Keratinocyte (primary cell): ENCODE measurements around the gene BCL2L12. TPM values are rescaled to one million over a fixed set of nuclear protein-coding genes. Genes with fewer than 3 reads are reported as not detected.

Experiments
- DNase-seq: peaks from one replicate; pipeline ENCODE4 v3.0.0-alpha.2; 2011; ENCODE audit warnings: low read depth, missing footprints, low spot score
- FAIRE-seq: peaks from 2 replicates; lab custom pipeline; 2011; peaks lifted over from hg19 to GRCh38; lab: Jason Lieb, UNC
- H2AFZ ChIP-seq: 2 replicates; pipeline ENCODE4 v1.6.0; 2012; ENCODE audit warnings: low read length, control low read depth, inconsistent platforms; ENCODE audit not compliant: control insufficient read depth
- H3K27ac ChIP-seq: 2 replicates; pipeline ENCODE4 v1.5.1; 2011; ENCODE audit warnings: low read length; ENCODE audit not compliant: control insufficient read depth, insufficient read depth
- H3K27me3 ChIP-seq: 3 replicates; pipeline ENCODE4 v1.6.0; 2011; ENCODE audit warnings: low read length; ENCODE audit not compliant: control insufficient read depth, insufficient read depth; ENCODE audit errors: extremely low read depth
- H3K36me3 ChIP-seq, 2 experiments: 2 replicates in 1 of 2; 3 replicates in 1 of 2; pipeline ENCODE4 v1.5.1; 2011; ENCODE audit warnings: low read length in 2 of 2, mild to moderate bottlenecking in 1 of 2; ENCODE audit not compliant: control insufficient read depth in 2 of 2, insufficient read depth in 2 of 2; ENCODE audit errors: extremely low read depth in 1 of 2
- H3K4me1 ChIP-seq: 3 replicates; pipeline ENCODE4 v1.5.1; 2011; ENCODE audit warnings: low read length; ENCODE audit not compliant: control insufficient read depth, insufficient read depth; ENCODE audit errors: extremely low read depth
- H3K4me2 ChIP-seq: 3 replicates; pipeline ENCODE4 v1.6.0; 2011; ENCODE audit warnings: low read depth, low read length; ENCODE audit not compliant: control insufficient read depth, insufficient read depth; ENCODE audit errors: extremely low read depth
- H3K4me3 ChIP-seq, 3 experiments: fragments of 200-600 bp in 1 of 3; sonication (generic) in 1 of 3; 2 replicates in 2 of 3; 3 replicates in 1 of 3; pipeline ENCODE4 v1.5.1; 2011 to 2016; ENCODE audit warnings: low read length in 3 of 3, mild to moderate bottlenecking in 3 of 3, control low read depth in 2 of 3, inconsistent platforms in 1 of 3, low read depth in 1 of 3, mixed read lengths in 1 of 3, mixed run types in 1 of 3, moderate library complexity in 1 of 3; ENCODE audit not compliant: control insufficient read depth in 2 of 3, insufficient read depth in 2 of 3; ENCODE audit errors: extremely low read depth in 1 of 3
- H3K79me2 ChIP-seq: 2 replicates; pipeline ENCODE4 v1.6.0; 2012; ENCODE audit warnings: low read length; ENCODE audit not compliant: control insufficient read depth, insufficient read depth
- H3K9ac ChIP-seq: 3 replicates; pipeline ENCODE4 v1.6.0; 2011; ENCODE audit warnings: low read length; ENCODE audit not compliant: control insufficient read depth, insufficient read depth; ENCODE audit errors: extremely low read depth
- H3K9me1 ChIP-seq: 3 replicates; pipeline ENCODE4 v1.6.0; 2011; ENCODE audit warnings: low read length; ENCODE audit not compliant: control insufficient read depth, insufficient read depth; ENCODE audit errors: extremely low read depth
- H3K9me3 ChIP-seq: 2 replicates; pipeline ENCODE4 v1.5.1; 2012; ENCODE audit warnings: low read depth, low read length; ENCODE audit not compliant: control insufficient read depth
- H4K20me1 ChIP-seq: 3 replicates; pipeline ENCODE4 v1.6.0; 2011; ENCODE audit warnings: low read length; ENCODE audit not compliant: control insufficient read depth, insufficient read depth; ENCODE audit errors: extremely low read depth
- CTCF ChIP-seq, 3 experiments: IDR thresholded peaks in 1 of 3; conservative IDR thresholded peaks in 1 of 3; optimal IDR thresholded peaks in 1 of 3; 2 replicates in 2 of 3; 3 replicates in 1 of 3; pipeline versions ENCODE3 to v1.5.1; 2011; ENCODE audit warnings: low read length in 3 of 3, mild to moderate bottlenecking in 3 of 3, moderate library complexity in 2 of 3, control low read depth in 1 of 3, inconsistent platforms in 1 of 3; ENCODE audit not compliant: insufficient read depth in 2 of 3; ENCODE audit errors: extremely low read depth in 1 of 3
- EZH2 ChIP-seq: IDR thresholded peaks from one replicate; pipeline ENCODE4 v1.6.1; 2012; ENCODE audit warnings: inconsistent platforms, mild to moderate bottlenecking, low read length, moderate library complexity
- dilution Hi-C: fragments of 300-500 bp; cut with MboI; formaldehyde crosslinking; loops from one replicate; pipeline ENCODE4 v1.7.0; 2020; ENCODE audit warnings: low sequenced_read_pairs; ENCODE audit not compliant: extremely low pct_ligation_motif_present
- polyA plus RNA-seq, 5 experiments: library from polyadenylated mRNA; depleted of rRNA in 3 of 5; stranded (reverse) in 3 of 5; stranded (forward) in 1 of 5; unstranded in 1 of 5; fragments of >200 nt; gene quantifications; 1 replicate in 1 of 5; 2 replicates in 3 of 5; 3 replicates in 1 of 5; pipeline versions ENCODE4 v1.2.1 to v1.2.3, GENCODE V29; 2011 to 2012; ENCODE audit warnings: missing spikeins in 2 of 5, low read depth in 1 of 5, low replicate concordance in 1 of 5

BCL2L12 gene
- polyA plus RNA-seq, 1 donor (not counting 4 experiments of a cell fraction or from before 2014, with no cell fraction given), result 14.8 TPM

GRCh38 chr19:49651820-49652550 is 13.7 kb upstream of the BCL2L12 start:
- TF ChIP-seq EZH2, result no peak
- no peak for TF ChIP-seq CTCF (optimal IDR thresholded peaks at IDR 0.05 in 1 of 3, IDR thresholded peaks at IDR 0.05 in 1 of 3, conservative IDR thresholded peaks at IDR 0.05 in 1 of 3; ENCODE audit: extremely low read depth in 1 of 3, insufficient read depth in 2 of 3, low read length in 3 of 3)
- Histone ChIP-seq H3K9me1 (no peaks in the 10 kb centered on the region), H3K36me3 (peaks cover 43 to 44% of the 10 kb centered on the region in 2 experiments), H3K4me2 (no peak overlapping the region), H2AFZ (no peak overlapping the region), H4K20me1 (peaks cover 9% of the 10 kb centered on the region), H3K27ac (no peak overlapping the region), H3K4me3 (no peak overlapping the region), H3K9ac (no peak overlapping the region), H3K4me1 (no peaks in the 10 kb centered on the region), H3K27me3 (no peaks in the 10 kb centered on the region), H3K79me2 (peaks cover 42% of the 10 kb centered on the region), H3K9me3 (no peaks in the 10 kb centered on the region)
- FAIRE-seq (no peak), DNase-seq (no peak)
- dilution Hi-C loops, result no loop called here

- TF ChIP-seq EZH2, result no peak
- TF ChIP-seq CTCF (optimal IDR thresholded peaks at IDR 0.05 in 1 of 3, IDR thresholded peaks at IDR 0.05 in 1 of 3, conservative IDR thresholded peaks at IDR 0.05 in 1 of 3; ENCODE audit: extremely low read depth in 1 of 3, insufficient read depth in 2 of 3, low read length in 3 of 3), result no peak
- no peaks in the 10 kb centered on the region for H3K9me3 ChIP-seq
- peaks cover 35% of the 10 kb centered on the region for H3K79me2 ChIP-seq
- H3K36me3 ChIP-seq, result peaks cover 42 to 44% of the 10 kb centered on the region in 2 experiments
- H3K27me3 ChIP-seq, result no peaks in the 10 kb centered on the region
- H3K9ac ChIP-seq, result no peak overlapping the region
- H3K27ac ChIP-seq, result no peak overlapping the region
- H2AFZ ChIP-seq, result no peak overlapping the region
- no peak overlapping the region for H3K4me3 ChIP-seq
- H3K4me1 ChIP-seq, result no peaks in the 10 kb centered on the region
- H3K9me1 ChIP-seq, result no peaks in the 10 kb centered on the region
- FAIRE-seq, result no peak
- DNase-seq, result no peak
- H3K4me2 ChIP-seq, result no peak overlapping the region
- peaks cover 9% of the 10 kb centered on the region for H4K20me1 ChIP-seq
- dilution Hi-C loops, result no loop called here
These were observed 12.9 kb upstream of the BCL2L12 start for GRCh38 chr19:49652551-49653465.
